GM23338 (cell line): Measurements from ENCODE around the gene HNRNPC. TPM values are rescaled to one million over a fixed set of nuclear protein-coding genes. Genes with fewer than 3 reads are reported as not detected.

ENCODE experiments used
- ATAC-seq: fragments of 200-7000 bp; cut with Tn5 transposase; 3 replicates; pipeline ENCODE4 v1.9.1; 2020
- DNase-seq: peaks from one replicate; pipeline ENCODE4 v3.0.0-alpha.2; 2015; ENCODE audit warnings: low spot score
- H2AFZ ChIP-seq: fragments of 200-600 bp; sonication (generic); 2 replicates; pipeline ENCODE4 v1.8.0; 2016; ENCODE audit warnings: antibody characterized with exemption, mild to moderate bottlenecking, moderate library complexity
- H3F3A ChIP-seq: fragments of 200-600 bp; sonication (generic); replicated peaks from 2 replicates; pipeline ENCODE4 v1.8.0; 2017; ENCODE audit warnings: antibody characterized with exemption, mixed run types, low read depth
- H3K27ac ChIP-seq: fragments of 200-600 bp; sonication (generic); 2 replicates; pipeline ENCODE4 v1.6.1; 2016; ENCODE audit warnings: low read depth
- H3K27me3 ChIP-seq: fragments of 200-600 bp; sonication (generic); 2 replicates; pipeline ENCODE4 v1.8.0; 2016; ENCODE audit warnings: mild to moderate bottlenecking, mixed run types, moderate library complexity; ENCODE audit not compliant: insufficient read depth
- H3K36me3 ChIP-seq: fragments of 200-600 bp; sonication (generic); 2 replicates; pipeline ENCODE4 v1.8.0; 2016; ENCODE audit warnings: mild to moderate bottlenecking; ENCODE audit not compliant: insufficient read depth
- H3K4me1 ChIP-seq: fragments of 200-600 bp; sonication (generic); 2 replicates; pipeline ENCODE4 v1.8.0; 2016; ENCODE audit warnings: mild to moderate bottlenecking, moderate library complexity; ENCODE audit not compliant: insufficient read depth
- H3K4me2 ChIP-seq: fragments of 200-600 bp; sonication (generic); 2 replicates; pipeline ENCODE4 v1.7.1; 2017; ENCODE audit warnings: mixed run types
- H3K4me3 ChIP-seq: fragments of 200-600 bp; sonication (generic); 2 replicates; pipeline ENCODE4 v1.6.1; 2016; ENCODE audit warnings: mixed run types
- H3K79me2 ChIP-seq: fragments of 200-600 bp; sonication (generic); replicated peaks from 2 replicates; pipeline ENCODE4 v1.8.0; 2017; ENCODE audit warnings: mild to moderate bottlenecking; ENCODE audit not compliant: insufficient read depth
- H3K9me2 ChIP-seq: fragments of 200-600 bp; sonication (generic); 2 replicates; pipeline ENCODE4 v1.8.0; 2017; ENCODE audit not compliant: insufficient read depth
- H4K20me1 ChIP-seq: fragments of 200-600 bp; sonication (generic); replicated peaks from 2 replicates; pipeline ENCODE4 v1.8.0; 2017; ENCODE audit warnings: mild to moderate bottlenecking; ENCODE audit not compliant: insufficient read depth
- H3K27ac Mint-ChIP-seq: 2 replicates; pipeline ENCODE4 v1.8.0; 2020; ENCODE audit warnings: inconsistent platforms, mild to moderate bottlenecking, moderate library complexity, mixed read lengths
- H3K27me3 Mint-ChIP-seq: 3 replicates; pipeline ENCODE4 v1.8.0; 2022; ENCODE audit warnings: low read depth, mild to moderate bottlenecking, moderate library complexity, mixed read lengths, inconsistent platforms; ENCODE audit not compliant: insufficient read depth, poor library complexity
- H3K36me3 Mint-ChIP-seq: 3 replicates; pipeline ENCODE4 v1.8.0; 2021; ENCODE audit warnings: low read depth, mild to moderate bottlenecking, inconsistent platforms, moderate library complexity, mixed read lengths
- H3K4me1 Mint-ChIP-seq: 3 replicates; pipeline ENCODE4 v1.8.0; 2020; ENCODE audit warnings: mild to moderate bottlenecking, inconsistent platforms, mixed read lengths
- H3K4me3 Mint-ChIP-seq: 3 replicates; pipeline ENCODE4 v1.8.0; 2021; ENCODE audit warnings: moderate library complexity, mild to moderate bottlenecking, inconsistent platforms, mixed read lengths
- H3K9me3 Mint-ChIP-seq: 3 replicates; pipeline ENCODE4 v1.8.0; 2020; ENCODE audit warnings: moderate library complexity, mild to moderate bottlenecking, inconsistent platforms, mixed read lengths
- CREB1 ChIP-seq: fragments of 250-450 bp; sonication (Bioruptor Pico); IDR thresholded peaks from 2 replicates; pipeline ENCODE4 v1.5.0; 2020; ENCODE audit warnings: low read depth, mild to moderate bottlenecking, moderate library complexity
- EZH2 ChIP-seq: fragments of 200-600 bp; sonication (generic); IDR thresholded peaks from one replicate; pipeline ENCODE4 v1.8.0; 2017; ENCODE audit warnings: antibody characterized with exemption, mild to moderate bottlenecking, low read depth; ENCODE audit not compliant: unreplicated experiment
- EZH2phosphoT487 ChIP-seq: fragments of 200-600 bp; sonication (generic); IDR thresholded peaks from one replicate; pipeline ENCODE4 v1.8.1; 2018; ENCODE audit warnings: antibody characterized with exemption; ENCODE audit not compliant: unreplicated experiment
- JUNB ChIP-seq: IDR thresholded peaks from one replicate; pipeline ENCODE4 v1.6.1; 2016; ENCODE audit warnings: antibody characterized with exemption; ENCODE audit not compliant: unreplicated experiment
- NANOG ChIP-seq: IDR thresholded peaks from 2 replicates; pipeline ENCODE4 v1.6.1; 2016; ENCODE audit warnings: antibody characterized with exemption, borderline replicate concordance
- POLR2AphosphoS5 ChIP-seq: IDR thresholded peaks from 2 replicates; pipeline ENCODE4 v1.6.1; 2016; ENCODE audit warnings: antibody characterized with exemption, low read depth
- ZNF331 ChIP-seq: fragments of 250-450 bp; sonication (Bioruptor Pico); IDR thresholded peaks from 2 replicates; pipeline ENCODE4 v1.5.0; 2020; ENCODE audit warnings: low read depth, mild to moderate bottlenecking, moderate library complexity
- polyA plus RNA-seq: library from polyadenylated mRNA; unstranded; fragments of >200 nt; fragmentation: Nextera tagmentation; extraction: Ambion mirVana; gene quantifications from 2 replicates; pipeline ENCODE4 v1.2.1, GENCODE V29; 2016
- total RNA-seq: library from RNA; depleted of rRNA; stranded (reverse); fragments of >200 nt; shearing (Covaris generic); gene quantifications from 2 replicates; pipeline ENCODE4 v1.2.3, GENCODE V29; 2014
- TF ChIP-seq, protein P1 (sequence below): IDR thresholded peaks from 2 replicates; pipeline ENCODE4 v1.6.1; 2016; ENCODE audit warnings: antibody characterized with exemption
- TF ChIP-seq, protein P2 (sequence below): fragments of 250-450 bp; sonication (Bioruptor Pico); IDR thresholded peaks from 2 replicates; pipeline ENCODE4 v1.5.0; 2020; ENCODE audit warnings: mild to moderate bottlenecking, moderate library complexity
- TF ChIP-seq, protein P3 (sequence below): IDR thresholded peaks from one replicate; pipeline ENCODE4 v1.6.1; 2018; ENCODE audit warnings: antibody characterized with exemption; ENCODE audit not compliant: unreplicated experiment
- TF ChIP-seq, protein P4 (sequence below), 2 experiments: fragments of 200-600 bp in 1 of 2; sonication (generic) in 1 of 2; conservative IDR thresholded peaks; 2 replicates each; pipeline versions ENCODE4 v1.5.1 to v1.6.1; 2016 to 2017; ENCODE audit warnings: antibody characterized with exemption in 2 of 2, low read depth in 2 of 2, mild to moderate bottlenecking in 2 of 2, moderate library complexity in 1 of 2

The HNRNPC gene
- total and polyA plus RNA-seq, 2 experiments from 2014 or later: 1,259 to 1,296 TPM

DNA sequence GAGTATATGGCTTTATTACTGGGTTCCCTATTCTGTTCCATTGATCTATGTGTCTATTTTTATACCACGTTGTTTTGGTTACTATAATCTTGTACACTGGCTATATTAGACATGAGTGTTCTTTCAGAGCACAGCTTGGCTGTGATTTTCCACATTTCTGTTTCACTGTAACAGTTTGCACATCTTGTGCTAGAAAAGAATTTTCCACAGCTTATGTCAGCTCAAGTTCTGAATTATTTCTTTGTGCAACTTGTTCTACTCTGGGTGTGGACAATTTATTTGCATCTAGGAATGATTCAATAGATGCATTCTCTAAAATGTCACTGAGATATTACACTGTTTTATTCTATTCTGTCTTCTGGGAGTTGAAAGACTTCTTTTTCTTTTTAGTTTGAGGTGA lies 85.0 kb downstream of the HNRNPC start (continued):
- TF ChIP-seq, protein P1, sequence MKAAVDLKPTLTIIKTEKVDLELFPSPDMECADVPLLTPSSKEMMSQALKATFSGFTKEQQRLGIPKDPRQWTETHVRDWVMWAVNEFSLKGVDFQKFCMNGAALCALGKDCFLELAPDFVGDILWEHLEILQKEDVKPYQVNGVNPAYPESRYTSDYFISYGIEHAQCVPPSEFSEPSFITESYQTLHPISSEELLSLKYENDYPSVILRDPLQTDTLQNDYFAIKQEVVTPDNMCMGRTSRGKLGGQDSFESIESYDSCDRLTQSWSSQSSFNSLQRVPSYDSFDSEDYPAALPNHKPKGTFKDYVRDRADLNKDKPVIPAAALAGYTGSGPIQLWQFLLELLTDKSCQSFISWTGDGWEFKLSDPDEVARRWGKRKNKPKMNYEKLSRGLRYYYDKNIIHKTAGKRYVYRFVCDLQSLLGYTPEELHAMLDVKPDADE: no peak
- TF ChIP-seq EZH2 (no peak), EZH2phosphoT487 (no peak)

DNA sequence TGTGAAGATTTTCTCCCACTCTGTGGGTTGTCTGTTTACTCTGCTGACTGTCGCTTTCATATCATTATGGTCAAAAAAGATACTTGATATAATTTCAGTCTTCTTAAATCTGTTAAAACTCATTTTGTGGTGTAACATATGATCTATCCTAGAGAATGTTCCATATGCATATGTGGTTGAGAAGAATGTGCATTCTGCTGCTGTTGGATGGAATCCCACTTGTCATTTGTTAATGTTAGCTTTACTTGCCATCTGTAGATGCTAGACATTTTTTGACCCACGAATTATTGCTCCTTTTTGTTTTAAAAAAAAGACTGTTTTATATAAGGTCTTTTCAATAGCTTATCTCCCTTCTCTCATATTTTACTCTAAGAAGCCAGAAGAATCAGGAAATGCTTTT lies 87.1 kb downstream of the HNRNPC start:
- H3K9me3 Mint-ChIP-seq: peaks cover 12% of the 10 kb centered on the region; the same call in 2 of the 3 replicates
- no peaks in the 10 kb centered on the region for H3K36me3 Mint-ChIP-seq
- H3K4me3 Mint-ChIP-seq: no peak overlapping the region
- TF ChIP-seq ZNF331 (CRISPR knock-in tag) (no peak), POLR2AphosphoS5 (no peak), EZH2 (no peak), JUNB (no peak), EZH2phosphoT487 (no peak), CREB1 (CRISPR knock-in tag) (no peak), NANOG (no peak)
- TF ChIP-seq, protein P2, sequence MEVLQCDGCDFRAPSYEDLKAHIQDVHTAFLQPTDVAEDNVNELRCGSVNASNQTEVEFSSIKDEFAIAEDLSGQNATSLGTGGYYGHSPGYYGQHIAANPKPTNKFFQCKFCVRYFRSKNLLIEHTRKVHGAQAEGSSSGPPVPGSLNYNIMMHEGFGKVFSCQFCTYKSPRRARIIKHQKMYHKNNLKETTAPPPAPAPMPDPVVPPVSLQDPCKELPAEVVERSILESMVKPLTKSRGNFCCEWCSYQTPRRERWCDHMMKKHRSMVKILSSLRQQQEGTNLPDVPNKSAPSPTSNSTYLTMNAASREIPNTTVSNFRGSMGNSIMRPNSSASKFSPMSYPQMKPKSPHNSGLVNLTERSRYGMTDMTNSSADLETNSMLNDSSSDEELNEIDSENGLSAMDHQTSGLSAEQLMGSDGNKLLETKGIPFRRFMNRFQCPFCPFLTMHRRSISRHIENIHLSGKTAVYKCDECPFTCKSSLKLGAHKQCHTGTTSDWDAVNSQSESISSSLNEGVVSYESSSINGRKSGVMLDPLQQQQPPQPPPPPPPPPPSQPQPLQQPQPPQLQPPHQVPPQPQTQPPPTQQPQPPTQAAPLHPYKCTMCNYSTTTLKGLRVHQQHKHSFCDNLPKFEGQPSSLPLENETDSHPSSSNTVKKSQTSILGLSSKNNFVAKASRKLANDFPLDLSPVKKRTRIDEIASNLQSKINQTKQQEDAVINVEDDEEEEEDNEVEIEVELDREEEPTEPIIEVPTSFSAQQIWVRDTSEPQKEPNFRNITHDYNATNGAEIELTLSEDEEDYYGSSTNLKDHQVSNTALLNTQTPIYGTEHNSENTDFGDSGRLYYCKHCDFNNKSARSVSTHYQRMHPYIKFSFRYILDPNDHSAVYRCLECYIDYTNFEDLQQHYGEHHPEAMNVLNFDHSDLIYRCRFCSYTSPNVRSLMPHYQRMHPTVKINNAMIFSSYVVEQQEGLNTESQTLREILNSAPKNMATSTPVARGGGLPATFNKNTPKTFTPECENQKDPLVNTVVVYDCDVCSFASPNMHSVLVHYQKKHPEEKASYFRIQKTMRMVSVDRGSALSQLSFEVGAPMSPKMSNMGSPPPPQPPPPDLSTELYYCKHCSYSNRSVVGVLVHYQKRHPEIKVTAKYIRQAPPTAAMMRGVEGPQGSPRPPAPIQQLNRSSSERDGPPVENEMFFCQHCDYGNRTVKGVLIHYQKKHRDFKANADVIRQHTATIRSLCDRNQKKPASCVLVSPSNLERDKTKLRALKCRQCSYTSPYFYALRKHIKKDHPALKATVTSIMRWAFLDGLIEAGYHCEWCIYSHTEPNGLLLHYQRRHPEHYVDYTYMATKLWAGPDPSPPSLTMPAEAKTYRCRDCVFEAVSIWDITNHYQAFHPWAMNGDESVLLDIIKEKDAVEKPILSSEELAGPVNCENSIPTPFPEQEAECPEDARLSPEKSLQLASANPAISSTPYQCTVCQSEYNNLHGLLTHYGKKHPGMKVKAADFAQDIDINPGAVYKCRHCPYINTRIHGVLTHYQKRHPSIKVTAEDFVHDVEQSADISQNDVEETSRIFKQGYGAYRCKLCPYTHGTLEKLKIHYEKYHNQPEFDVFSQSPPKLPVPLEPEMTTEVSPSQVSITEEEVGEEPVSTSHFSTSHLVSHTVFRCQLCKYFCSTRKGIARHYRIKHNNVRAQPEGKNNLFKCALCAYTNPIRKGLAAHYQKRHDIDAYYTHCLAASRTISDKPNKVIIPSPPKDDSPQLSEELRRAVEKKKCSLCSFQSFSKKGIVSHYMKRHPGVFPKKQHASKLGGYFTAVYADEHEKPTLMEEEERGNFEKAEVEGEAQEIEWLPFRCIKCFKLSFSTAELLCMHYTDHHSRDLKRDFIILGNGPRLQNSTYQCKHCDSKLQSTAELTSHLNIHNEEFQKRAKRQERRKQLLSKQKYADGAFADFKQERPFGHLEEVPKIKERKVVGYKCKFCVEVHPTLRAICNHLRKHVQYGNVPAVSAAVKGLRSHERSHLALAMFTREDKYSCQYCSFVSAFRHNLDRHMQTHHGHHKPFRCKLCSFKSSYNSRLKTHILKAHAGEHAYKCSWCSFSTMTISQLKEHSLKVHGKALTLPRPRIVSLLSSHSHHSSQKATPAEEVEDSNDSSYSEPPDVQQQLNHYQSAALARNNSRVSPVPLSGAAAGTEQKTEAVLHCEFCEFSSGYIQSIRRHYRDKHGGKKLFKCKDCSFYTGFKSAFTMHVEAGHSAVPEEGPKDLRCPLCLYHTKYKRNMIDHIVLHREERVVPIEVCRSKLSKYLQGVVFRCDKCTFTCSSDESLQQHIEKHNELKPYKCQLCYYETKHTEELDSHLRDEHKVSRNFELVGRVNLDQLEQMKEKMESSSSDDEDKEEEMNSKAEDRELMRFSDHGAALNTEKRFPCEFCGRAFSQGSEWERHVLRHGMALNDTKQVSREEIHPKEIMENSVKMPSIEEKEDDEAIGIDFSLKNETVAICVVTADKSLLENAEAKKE (CRISPR knock-in tag): no peak
- TF ChIP-seq, protein P1: no peak
- TF ChIP-seq, protein P3, sequence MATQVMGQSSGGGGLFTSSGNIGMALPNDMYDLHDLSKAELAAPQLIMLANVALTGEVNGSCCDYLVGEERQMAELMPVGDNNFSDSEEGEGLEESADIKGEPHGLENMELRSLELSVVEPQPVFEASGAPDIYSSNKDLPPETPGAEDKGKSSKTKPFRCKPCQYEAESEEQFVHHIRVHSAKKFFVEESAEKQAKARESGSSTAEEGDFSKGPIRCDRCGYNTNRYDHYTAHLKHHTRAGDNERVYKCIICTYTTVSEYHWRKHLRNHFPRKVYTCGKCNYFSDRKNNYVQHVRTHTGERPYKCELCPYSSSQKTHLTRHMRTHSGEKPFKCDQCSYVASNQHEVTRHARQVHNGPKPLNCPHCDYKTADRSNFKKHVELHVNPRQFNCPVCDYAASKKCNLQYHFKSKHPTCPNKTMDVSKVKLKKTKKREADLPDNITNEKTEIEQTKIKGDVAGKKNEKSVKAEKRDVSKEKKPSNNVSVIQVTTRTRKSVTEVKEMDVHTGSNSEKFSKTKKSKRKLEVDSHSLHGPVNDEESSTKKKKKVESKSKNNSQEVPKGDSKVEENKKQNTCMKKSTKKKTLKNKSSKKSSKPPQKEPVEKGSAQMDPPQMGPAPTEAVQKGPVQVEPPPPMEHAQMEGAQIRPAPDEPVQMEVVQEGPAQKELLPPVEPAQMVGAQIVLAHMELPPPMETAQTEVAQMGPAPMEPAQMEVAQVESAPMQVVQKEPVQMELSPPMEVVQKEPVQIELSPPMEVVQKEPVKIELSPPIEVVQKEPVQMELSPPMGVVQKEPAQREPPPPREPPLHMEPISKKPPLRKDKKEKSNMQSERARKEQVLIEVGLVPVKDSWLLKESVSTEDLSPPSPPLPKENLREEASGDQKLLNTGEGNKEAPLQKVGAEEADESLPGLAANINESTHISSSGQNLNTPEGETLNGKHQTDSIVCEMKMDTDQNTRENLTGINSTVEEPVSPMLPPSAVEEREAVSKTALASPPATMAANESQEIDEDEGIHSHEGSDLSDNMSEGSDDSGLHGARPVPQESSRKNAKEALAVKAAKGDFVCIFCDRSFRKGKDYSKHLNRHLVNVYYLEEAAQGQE: no peak
- TF ChIP-seq, protein P4, sequence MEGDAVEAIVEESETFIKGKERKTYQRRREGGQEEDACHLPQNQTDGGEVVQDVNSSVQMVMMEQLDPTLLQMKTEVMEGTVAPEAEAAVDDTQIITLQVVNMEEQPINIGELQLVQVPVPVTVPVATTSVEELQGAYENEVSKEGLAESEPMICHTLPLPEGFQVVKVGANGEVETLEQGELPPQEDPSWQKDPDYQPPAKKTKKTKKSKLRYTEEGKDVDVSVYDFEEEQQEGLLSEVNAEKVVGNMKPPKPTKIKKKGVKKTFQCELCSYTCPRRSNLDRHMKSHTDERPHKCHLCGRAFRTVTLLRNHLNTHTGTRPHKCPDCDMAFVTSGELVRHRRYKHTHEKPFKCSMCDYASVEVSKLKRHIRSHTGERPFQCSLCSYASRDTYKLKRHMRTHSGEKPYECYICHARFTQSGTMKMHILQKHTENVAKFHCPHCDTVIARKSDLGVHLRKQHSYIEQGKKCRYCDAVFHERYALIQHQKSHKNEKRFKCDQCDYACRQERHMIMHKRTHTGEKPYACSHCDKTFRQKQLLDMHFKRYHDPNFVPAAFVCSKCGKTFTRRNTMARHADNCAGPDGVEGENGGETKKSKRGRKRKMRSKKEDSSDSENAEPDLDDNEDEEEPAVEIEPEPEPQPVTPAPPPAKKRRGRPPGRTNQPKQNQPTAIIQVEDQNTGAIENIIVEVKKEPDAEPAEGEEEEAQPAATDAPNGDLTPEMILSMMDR (conservative IDR thresholded peaks at IDR 0.05; ENCODE audit: low read depth in 2 of 2): no peak

More for the DNA sequence above, 87.1 kb downstream of the HNRNPC start:
- Histone ChIP-seq H3K4me1 (no peaks in the 10 kb centered on the region), H3F3A (no peaks in the 10 kb centered on the region), H3K79me2 (no peaks in the 10 kb centered on the region), H3K27ac (no peak overlapping the region), H3K9me2 (0 out of 2 replicates have a peak, but pooled peaks cover 6% of the 10 kb centered on the region), H3K4me2 (no peak overlapping the region), H3K4me3 (no peak overlapping the region), H3K36me3 (no peaks in the 10 kb centered on the region), H3K27me3 (no peaks in the 10 kb centered on the region), H2AFZ (no peak overlapping the region), H4K20me1 (no peaks in the 10 kb centered on the region)
- no peak overlapping the region for H3K27ac Mint-ChIP-seq
- H3K27me3 Mint-ChIP-seq: peaks cover 5% of the 10 kb centered on the region
- DNase-seq (no peak), ATAC-seq (no peak)
- H3K4me1 Mint-ChIP-seq: no peaks in the 10 kb centered on the region
